ENCODE data around the gene PPIL1.

DNA sequence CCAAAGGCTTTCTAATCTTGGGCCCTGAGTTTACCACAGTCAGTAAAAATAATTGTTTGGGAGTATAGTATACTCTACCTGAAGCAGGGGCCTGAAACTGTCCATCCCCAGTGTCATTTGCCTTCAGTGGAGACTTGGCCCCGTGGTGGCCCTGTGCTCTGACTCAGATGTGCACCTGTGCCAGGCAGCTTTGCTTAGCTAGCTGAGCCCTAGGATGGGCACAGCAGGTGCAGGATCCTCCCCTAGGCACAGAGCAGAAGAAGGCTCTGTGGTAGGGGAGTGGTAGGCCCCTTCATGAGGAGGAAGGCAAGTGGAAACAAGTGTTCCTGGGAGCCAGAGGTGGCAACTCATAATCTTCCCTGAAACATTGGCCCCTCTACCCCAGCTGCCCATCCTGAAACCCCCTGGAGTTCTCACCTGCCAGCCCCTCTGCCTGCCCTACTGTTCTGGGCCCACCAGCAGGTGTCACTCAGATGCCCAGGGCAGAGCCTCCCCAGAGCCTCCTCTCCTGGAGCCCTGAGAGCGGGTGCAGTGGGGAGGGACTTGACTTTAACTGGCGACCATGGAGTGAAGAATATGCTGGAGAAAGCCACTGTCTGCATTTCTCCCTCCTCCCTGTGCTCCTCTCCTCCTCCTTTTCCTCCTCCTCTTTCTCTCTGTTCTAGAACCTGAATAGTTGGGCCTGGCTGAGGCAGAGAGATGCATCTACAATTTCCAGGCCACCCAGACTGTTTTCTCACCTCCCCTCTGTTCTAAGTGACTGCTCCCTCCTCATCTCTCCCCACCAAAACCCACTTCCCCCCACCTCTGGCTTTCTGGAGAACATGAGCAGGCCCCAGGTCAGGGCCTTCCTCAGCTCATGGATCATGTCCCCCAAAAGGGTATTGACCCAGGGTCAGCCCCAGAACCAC is 38.2 kb downstream of the PPIL1 start:
- TF ChIP-seq, protein P1, sequence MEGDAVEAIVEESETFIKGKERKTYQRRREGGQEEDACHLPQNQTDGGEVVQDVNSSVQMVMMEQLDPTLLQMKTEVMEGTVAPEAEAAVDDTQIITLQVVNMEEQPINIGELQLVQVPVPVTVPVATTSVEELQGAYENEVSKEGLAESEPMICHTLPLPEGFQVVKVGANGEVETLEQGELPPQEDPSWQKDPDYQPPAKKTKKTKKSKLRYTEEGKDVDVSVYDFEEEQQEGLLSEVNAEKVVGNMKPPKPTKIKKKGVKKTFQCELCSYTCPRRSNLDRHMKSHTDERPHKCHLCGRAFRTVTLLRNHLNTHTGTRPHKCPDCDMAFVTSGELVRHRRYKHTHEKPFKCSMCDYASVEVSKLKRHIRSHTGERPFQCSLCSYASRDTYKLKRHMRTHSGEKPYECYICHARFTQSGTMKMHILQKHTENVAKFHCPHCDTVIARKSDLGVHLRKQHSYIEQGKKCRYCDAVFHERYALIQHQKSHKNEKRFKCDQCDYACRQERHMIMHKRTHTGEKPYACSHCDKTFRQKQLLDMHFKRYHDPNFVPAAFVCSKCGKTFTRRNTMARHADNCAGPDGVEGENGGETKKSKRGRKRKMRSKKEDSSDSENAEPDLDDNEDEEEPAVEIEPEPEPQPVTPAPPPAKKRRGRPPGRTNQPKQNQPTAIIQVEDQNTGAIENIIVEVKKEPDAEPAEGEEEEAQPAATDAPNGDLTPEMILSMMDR (IDR thresholded peaks at IDR 0.05): no peak
- TF ChIP-seq CREB1 (CRISPR knock-in tag; IDR thresholded peaks at IDR 0.05) (no peak), ZNF423 (CRISPR knock-in tag; IDR thresholded peaks at IDR 0.05) (no peak), KAT7 (CRISPR knock-in tag; IDR thresholded peaks at IDR 0.05; ENCODE audit: borderline replicate concordance) (no peak)
- TF ChIP-seq, protein P2, sequence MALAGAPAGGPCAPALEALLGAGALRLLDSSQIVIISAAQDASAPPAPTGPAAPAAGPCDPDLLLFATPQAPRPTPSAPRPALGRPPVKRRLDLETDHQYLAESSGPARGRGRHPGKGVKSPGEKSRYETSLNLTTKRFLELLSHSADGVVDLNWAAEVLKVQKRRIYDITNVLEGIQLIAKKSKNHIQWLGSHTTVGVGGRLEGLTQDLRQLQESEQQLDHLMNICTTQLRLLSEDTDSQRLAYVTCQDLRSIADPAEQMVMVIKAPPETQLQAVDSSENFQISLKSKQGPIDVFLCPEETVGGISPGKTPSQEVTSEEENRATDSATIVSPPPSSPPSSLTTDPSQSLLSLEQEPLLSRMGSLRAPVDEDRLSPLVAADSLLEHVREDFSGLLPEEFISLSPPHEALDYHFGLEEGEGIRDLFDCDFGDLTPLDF (CRISPR knock-in tag; IDR thresholded peaks at IDR 0.05): no peak
- TF ChIP-seq, protein P3, sequence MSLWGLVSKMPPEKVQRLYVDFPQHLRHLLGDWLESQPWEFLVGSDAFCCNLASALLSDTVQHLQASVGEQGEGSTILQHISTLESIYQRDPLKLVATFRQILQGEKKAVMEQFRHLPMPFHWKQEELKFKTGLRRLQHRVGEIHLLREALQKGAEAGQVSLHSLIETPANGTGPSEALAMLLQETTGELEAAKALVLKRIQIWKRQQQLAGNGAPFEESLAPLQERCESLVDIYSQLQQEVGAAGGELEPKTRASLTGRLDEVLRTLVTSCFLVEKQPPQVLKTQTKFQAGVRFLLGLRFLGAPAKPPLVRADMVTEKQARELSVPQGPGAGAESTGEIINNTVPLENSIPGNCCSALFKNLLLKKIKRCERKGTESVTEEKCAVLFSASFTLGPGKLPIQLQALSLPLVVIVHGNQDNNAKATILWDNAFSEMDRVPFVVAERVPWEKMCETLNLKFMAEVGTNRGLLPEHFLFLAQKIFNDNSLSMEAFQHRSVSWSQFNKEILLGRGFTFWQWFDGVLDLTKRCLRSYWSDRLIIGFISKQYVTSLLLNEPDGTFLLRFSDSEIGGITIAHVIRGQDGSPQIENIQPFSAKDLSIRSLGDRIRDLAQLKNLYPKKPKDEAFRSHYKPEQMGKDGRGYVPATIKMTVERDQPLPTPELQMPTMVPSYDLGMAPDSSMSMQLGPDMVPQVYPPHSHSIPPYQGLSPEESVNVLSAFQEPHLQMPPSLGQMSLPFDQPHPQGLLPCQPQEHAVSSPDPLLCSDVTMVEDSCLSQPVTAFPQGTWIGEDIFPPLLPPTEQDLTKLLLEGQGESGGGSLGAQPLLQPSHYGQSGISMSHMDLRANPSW (CRISPR knock-in tag; conservative IDR thresholded peaks at IDR 0.05; ENCODE audit: low read depth): no peak
- TF ChIP-seq, protein P4, sequence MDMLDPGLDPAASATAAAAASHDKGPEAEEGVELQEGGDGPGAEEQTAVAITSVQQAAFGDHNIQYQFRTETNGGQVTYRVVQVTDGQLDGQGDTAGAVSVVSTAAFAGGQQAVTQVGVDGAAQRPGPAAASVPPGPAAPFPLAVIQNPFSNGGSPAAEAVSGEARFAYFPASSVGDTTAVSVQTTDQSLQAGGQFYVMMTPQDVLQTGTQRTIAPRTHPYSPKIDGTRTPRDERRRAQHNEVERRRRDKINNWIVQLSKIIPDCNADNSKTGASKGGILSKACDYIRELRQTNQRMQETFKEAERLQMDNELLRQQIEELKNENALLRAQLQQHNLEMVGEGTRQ (CRISPR knock-in tag; IDR thresholded peaks at IDR 0.05): no peak
- TF ChIP-seq, protein P5, sequence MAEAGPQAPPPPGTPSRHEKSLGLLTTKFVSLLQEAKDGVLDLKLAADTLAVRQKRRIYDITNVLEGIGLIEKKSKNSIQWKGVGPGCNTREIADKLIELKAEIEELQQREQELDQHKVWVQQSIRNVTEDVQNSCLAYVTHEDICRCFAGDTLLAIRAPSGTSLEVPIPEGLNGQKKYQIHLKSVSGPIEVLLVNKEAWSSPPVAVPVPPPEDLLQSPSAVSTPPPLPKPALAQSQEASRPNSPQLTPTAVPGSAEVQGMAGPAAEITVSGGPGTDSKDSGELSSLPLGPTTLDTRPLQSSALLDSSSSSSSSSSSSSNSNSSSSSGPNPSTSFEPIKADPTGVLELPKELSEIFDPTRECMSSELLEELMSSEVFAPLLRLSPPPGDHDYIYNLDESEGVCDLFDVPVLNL (CRISPR knock-in tag; IDR thresholded peaks at IDR 0.05; ENCODE audit: borderline replicate concordance, low read depth): no peak
- TF ChIP-seq, protein P6, sequence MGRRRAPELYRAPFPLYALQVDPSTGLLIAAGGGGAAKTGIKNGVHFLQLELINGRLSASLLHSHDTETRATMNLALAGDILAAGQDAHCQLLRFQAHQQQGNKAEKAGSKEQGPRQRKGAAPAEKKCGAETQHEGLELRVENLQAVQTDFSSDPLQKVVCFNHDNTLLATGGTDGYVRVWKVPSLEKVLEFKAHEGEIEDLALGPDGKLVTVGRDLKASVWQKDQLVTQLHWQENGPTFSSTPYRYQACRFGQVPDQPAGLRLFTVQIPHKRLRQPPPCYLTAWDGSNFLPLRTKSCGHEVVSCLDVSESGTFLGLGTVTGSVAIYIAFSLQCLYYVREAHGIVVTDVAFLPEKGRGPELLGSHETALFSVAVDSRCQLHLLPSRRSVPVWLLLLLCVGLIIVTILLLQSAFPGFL (CRISPR knock-in tag; IDR thresholded peaks at IDR 0.05; ENCODE audit: borderline replicate concordance): no peak
- TF ChIP-seq, protein P7, sequence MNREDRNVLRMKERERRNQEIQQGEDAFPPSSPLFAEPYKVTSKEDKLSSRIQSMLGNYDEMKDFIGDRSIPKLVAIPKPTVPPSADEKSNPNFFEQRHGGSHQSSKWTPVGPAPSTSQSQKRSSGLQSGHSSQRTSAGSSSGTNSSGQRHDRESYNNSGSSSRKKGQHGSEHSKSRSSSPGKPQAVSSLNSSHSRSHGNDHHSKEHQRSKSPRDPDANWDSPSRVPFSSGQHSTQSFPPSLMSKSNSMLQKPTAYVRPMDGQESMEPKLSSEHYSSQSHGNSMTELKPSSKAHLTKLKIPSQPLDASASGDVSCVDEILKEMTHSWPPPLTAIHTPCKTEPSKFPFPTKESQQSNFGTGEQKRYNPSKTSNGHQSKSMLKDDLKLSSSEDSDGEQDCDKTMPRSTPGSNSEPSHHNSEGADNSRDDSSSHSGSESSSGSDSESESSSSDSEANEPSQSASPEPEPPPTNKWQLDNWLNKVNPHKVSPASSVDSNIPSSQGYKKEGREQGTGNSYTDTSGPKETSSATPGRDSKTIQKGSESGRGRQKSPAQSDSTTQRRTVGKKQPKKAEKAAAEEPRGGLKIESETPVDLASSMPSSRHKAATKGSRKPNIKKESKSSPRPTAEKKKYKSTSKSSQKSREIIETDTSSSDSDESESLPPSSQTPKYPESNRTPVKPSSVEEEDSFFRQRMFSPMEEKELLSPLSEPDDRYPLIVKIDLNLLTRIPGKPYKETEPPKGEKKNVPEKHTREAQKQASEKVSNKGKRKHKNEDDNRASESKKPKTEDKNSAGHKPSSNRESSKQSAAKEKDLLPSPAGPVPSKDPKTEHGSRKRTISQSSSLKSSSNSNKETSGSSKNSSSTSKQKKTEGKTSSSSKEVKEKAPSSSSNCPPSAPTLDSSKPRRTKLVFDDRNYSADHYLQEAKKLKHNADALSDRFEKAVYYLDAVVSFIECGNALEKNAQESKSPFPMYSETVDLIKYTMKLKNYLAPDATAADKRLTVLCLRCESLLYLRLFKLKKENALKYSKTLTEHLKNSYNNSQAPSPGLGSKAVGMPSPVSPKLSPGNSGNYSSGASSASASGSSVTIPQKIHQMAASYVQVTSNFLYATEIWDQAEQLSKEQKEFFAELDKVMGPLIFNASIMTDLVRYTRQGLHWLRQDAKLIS (CRISPR knock-in tag; IDR thresholded peaks at IDR 0.05; ENCODE audit: borderline replicate concordance): no peak
